Neural progenitor cell (in vitro differentiated cells): ENCODE measurements around the gene SLC44A5.

Experiments
- CTCF ChIP-seq: fragments of 200-600 bp; sonication (generic); IDR thresholded peaks from 2 replicates; pipeline ENCODE4 v1.5.1; 2017; ENCODE audit warnings: antibody characterized with exemption, mild to moderate bottlenecking
- EZH2 ChIP-seq: fragments of 200-600 bp; sonication (generic); IDR thresholded peaks from 2 replicates; pipeline ENCODE4 v1.6.1; 2017; ENCODE audit warnings: antibody characterized with exemption, mild to moderate bottlenecking, moderate library complexity
- EZH2phosphoT487 ChIP-seq: fragments of 200-600 bp; sonication (generic); IDR thresholded peaks from 2 replicates; pipeline ENCODE4 v1.6.1; 2017; ENCODE audit warnings: antibody characterized with exemption

- TF ChIP-seq CTCF (no peak), EZH2 (no peak), EZH2phosphoT487 (no peak)
Observed at GRCh38 chr1:75174031-75174760, 436.7 kb downstream of the SLC44A5 start.
